Measurements from ENCODE around the gene NELFCD. TPM values are rescaled to one million over a fixed set of nuclear protein-coding genes. Genes with fewer than 3 reads are reported as not detected.

The NELFCD gene
- polyA plus RNA-seq, 1 donor from 2014 or later: 88.7 TPM

GRCh38 chr20:59023616-59024015 lies 42.6 kb downstream of the NELFCD start:
- H3K9ac ChIP-seq (ENCODE audit: low read length): no peak overlapping the region
- H3K9me3 ChIP-seq (ENCODE audit: low read length): no peaks in the 10 kb centered on the region
- H3K9me2 ChIP-seq (ENCODE audit: insufficient read depth, low read length): no peaks in the 10 kb centered on the region
- H3K27me3 ChIP-seq (ENCODE audit: insufficient read depth, low read depth, low read length): no peaks in the 10 kb centered on the region
- H3F3A ChIP-seq (ENCODE audit: insufficient read depth, low read length, poor library complexity, severe bottlenecking): no peaks in the 10 kb centered on the region
- H3K79me2 ChIP-seq (replicated peaks; ENCODE audit: insufficient read depth, low read length): peaks cover 20% of the 10 kb centered on the region
- H3K4me3 ChIP-seq (ENCODE audit: low read length): no peak overlapping the region
- no peak overlapping the region for H3K4me2 ChIP-seq (ENCODE audit: low read length)
- TF ChIP-seq TAF1 (IDR thresholded peaks at IDR 0.05; ENCODE audit: low read depth) (no peak), EZH2 (IDR thresholded peaks at IDR 0.05; ENCODE audit: borderline replicate concordance, insufficient read depth, low read length, poor library complexity, severe bottlenecking) (no peak), CTCF (IDR thresholded peaks at IDR 0.05; ENCODE audit: poor library complexity, severe bottlenecking) (no peak), EP300 (conservative IDR thresholded peaks at IDR 0.05; ENCODE audit: poor library complexity, severe bottlenecking) (no peak), POLR2AphosphoS5 (IDR thresholded peaks at IDR 0.05) (no peak), RAD21 (conservative IDR thresholded peaks at IDR 0.05) (no peak)
- no peaks in the 10 kb centered on the region for H4K20me1 ChIP-seq (ENCODE audit: insufficient read depth)
- no peak overlapping the region for H3K27ac ChIP-seq (ENCODE audit: low read length)
- H2AFZ ChIP-seq (ENCODE audit: low read depth, low read length): no peak overlapping the region
- H3K36me3 ChIP-seq (ENCODE audit: insufficient read depth, low read length): peaks cover 7% of the 10 kb centered on the region

GRCh38 chr20:59024111-59024530 lies 43.1 kb downstream of the NELFCD start:
- Histone ChIP-seq H3K79me2 (replicated peaks; ENCODE audit: insufficient read depth, low read length) (peaks cover 25% of the 10 kb centered on the region), H4K20me1 (ENCODE audit: insufficient read depth) (no peaks in the 10 kb centered on the region), H3K4me3 (ENCODE audit: low read length) (no peak overlapping the region), H3K27ac (ENCODE audit: low read length) (no peak overlapping the region), H3F3A (ENCODE audit: insufficient read depth, low read length, poor library complexity, severe bottlenecking) (no peaks in the 10 kb centered on the region), H3K9ac (ENCODE audit: low read length) (no peak overlapping the region), H3K9me3 (ENCODE audit: low read length) (no peaks in the 10 kb centered on the region), H3K36me3 (ENCODE audit: insufficient read depth, low read length) (peaks cover 10% of the 10 kb centered on the region), H2AFZ (ENCODE audit: low read depth, low read length) (no peak overlapping the region), H3K9me2 (ENCODE audit: insufficient read depth, low read length) (no peaks in the 10 kb centered on the region), H3K4me2 (ENCODE audit: low read length) (no peak overlapping the region), H3K27me3 (ENCODE audit: insufficient read depth, low read depth, low read length) (no peaks in the 10 kb centered on the region)
- TF ChIP-seq RAD21 (conservative IDR thresholded peaks at IDR 0.05) (no peak), TAF1 (IDR thresholded peaks at IDR 0.05; ENCODE audit: low read depth) (no peak), SMC3 (conservative IDR thresholded peaks at IDR 0.05; ENCODE audit: poor library complexity) (no peak), MXI1 (conservative IDR thresholded peaks at IDR 0.05; ENCODE audit: poor library complexity, severe bottlenecking) (no peak), CTCF (IDR thresholded peaks at IDR 0.05; ENCODE audit: poor library complexity, severe bottlenecking) (no peak), POLR2AphosphoS5 (IDR thresholded peaks at IDR 0.05) (no peak), EZH2 (IDR thresholded peaks at IDR 0.05; ENCODE audit: borderline replicate concordance, insufficient read depth, low read length, poor library complexity, severe bottlenecking) (no peak), EP300 (conservative IDR thresholded peaks at IDR 0.05; ENCODE audit: poor library complexity, severe bottlenecking) (no peak)
- TF ChIP-seq, protein P1, sequence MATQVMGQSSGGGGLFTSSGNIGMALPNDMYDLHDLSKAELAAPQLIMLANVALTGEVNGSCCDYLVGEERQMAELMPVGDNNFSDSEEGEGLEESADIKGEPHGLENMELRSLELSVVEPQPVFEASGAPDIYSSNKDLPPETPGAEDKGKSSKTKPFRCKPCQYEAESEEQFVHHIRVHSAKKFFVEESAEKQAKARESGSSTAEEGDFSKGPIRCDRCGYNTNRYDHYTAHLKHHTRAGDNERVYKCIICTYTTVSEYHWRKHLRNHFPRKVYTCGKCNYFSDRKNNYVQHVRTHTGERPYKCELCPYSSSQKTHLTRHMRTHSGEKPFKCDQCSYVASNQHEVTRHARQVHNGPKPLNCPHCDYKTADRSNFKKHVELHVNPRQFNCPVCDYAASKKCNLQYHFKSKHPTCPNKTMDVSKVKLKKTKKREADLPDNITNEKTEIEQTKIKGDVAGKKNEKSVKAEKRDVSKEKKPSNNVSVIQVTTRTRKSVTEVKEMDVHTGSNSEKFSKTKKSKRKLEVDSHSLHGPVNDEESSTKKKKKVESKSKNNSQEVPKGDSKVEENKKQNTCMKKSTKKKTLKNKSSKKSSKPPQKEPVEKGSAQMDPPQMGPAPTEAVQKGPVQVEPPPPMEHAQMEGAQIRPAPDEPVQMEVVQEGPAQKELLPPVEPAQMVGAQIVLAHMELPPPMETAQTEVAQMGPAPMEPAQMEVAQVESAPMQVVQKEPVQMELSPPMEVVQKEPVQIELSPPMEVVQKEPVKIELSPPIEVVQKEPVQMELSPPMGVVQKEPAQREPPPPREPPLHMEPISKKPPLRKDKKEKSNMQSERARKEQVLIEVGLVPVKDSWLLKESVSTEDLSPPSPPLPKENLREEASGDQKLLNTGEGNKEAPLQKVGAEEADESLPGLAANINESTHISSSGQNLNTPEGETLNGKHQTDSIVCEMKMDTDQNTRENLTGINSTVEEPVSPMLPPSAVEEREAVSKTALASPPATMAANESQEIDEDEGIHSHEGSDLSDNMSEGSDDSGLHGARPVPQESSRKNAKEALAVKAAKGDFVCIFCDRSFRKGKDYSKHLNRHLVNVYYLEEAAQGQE (IDR thresholded peaks at IDR 0.05; ENCODE audit: borderline replicate concordance): no peak
